ELR (cell line): ENCODE data around the gene CFAP53.
"Not testable (repeated sequence)": the region's sequence is repeated elsewhere in the genome, so short reads cannot be mapped to it uniquely, and the experiment has no call there.

Source experiments
- DNase-seq: peaks from one replicate; pipeline ENCODE4 v3.0.0-alpha.2; 2015; ENCODE audit warnings: low read depth

CFAP53 gene

GRCh38 chr18:50272568-50272967 is 6.3 kb upstream of the CFAP53 start:
- no peak for DNase-seq

- DNase-seq, result peak; percentile 56
Measured at GRCh38 chr18:50268022-50268747, 1.9 kb upstream of the CFAP53 start.

GRCh38 chr18:50262977-50263376 is 3.3 kb downstream of the CFAP53 start:
- DNase-seq, result no peak

GRCh38 chr18:50250935-50251334 is 15.4 kb downstream of the CFAP53 start:
- DNase-seq, result no peak

- DNase-seq, result no peak
Measured at GRCh38 chr18:50249576-50249975, 16.7 kb downstream of the CFAP53 start.

GRCh38 chr18:50247561-50247960 is 18.7 kb downstream of the CFAP53 start:
- no peak for DNase-seq

- DNase-seq, result not testable (repeated sequence)
Measured at GRCh38 chr18:50241768-50242167, 24.5 kb downstream of the CFAP53 start.

- DNase-seq, result peak; percentile 35
Measured at GRCh38 chr18:50240080-50240563, 26.2 kb downstream of the CFAP53 start.

GRCh38 chr18:50232419-50232818 is 33.9 kb downstream of the CFAP53 start:
- DNase-seq, result no peak

GRCh38 chr18:50231621-50232020 is 34.7 kb downstream of the CFAP53 start:
- peak; percentile 2 for DNase-seq

GRCh38 chr18:50220249-50220648 is 46.0 kb downstream of the CFAP53 start:
- DNase-seq, result not testable (repeated sequence)

- DNase-seq, result peak; percentile 46
Measured at GRCh38 chr18:50218432-50219197, 47.7 kb downstream of the CFAP53 start.

- DNase-seq, result no peak
Measured at GRCh38 chr18:50209311-50209710, 57.0 kb downstream of the CFAP53 start.

GRCh38 chr18:50207722-50208121 is 58.6 kb downstream of the CFAP53 start:
- no peak for DNase-seq

- peak; percentile 54 for DNase-seq
Measured at GRCh38 chr18:50203801-50204604, 62.3 kb downstream of the CFAP53 start.

GRCh38 chr18:50201476-50202018 is 64.7 kb downstream of the CFAP53 start:
- no peak for DNase-seq

- no peak for DNase-seq
Measured at GRCh38 chr18:50199921-50200320, 66.4 kb downstream of the CFAP53 start.

GRCh38 chr18:50199346-50199855 is 66.9 kb downstream of the CFAP53 start:
- DNase-seq, result no peak

- no peak for DNase-seq
Measured at GRCh38 chr18:50196261-50196660, 70.0 kb downstream of the CFAP53 start.

- DNase-seq, result no peak
Measured at GRCh38 chr18:50195689-50196088, 70.6 kb downstream of the CFAP53 start.

GRCh38 chr18:50194631-50195532 is 71.4 kb downstream of the CFAP53 start, which contains the start of gene MYO5B:
MYO5B (minus strand) TSS chr18:50195147; CDS start chr18:50194793, 354 bp downstream.
- no peak for DNase-seq
